GM12878 (cell line): ENCODE data around the gene SORBS1. TPM values are rescaled to one million over a fixed set of nuclear protein-coding genes. Genes with fewer than 3 reads are reported as not detected.

ENCODE experiments used
- ATAC-seq: fragments of 200-7000 bp; cut with Tn5 transposase; 3 replicates; pipeline ENCODE4 v1.9.1; 2020; ENCODE audit warnings: mild to moderate bottlenecking, moderate library complexity
- BruUV-seq: library from RNA; stranded (reverse); fragments of 400-500 nt; replicated peaks from 2 replicates; lab custom pipeline; 2021; lab: Mats Ljungman, UMichigan
- CTCF ChIA-PET: fragments of 300-600 bp; sonication (Branson Sonifier 250); formaldehyde crosslinking; extraction: SDS; loops from one replicate; lab custom pipeline; 2021; ENCODE audit warnings: inconsistent platforms; lab: Yijun Ruan, JAX
- POLR2A ChIA-PET: fragments of 350-600 bp; formaldehyde crosslinking; extraction: SDS; loops from one replicate; lab custom pipeline; 2021; ENCODE audit warnings: inconsistent platforms; lab: Charles Lee
- RAD21 ChIA-PET: fragments of 300-600 bp; sonication (Branson Sonifier 250); formaldehyde crosslinking; loops from one replicate; lab custom pipeline; 2023; ENCODE audit warnings: antibody characterized with exemption; ENCODE audit not compliant: unreplicated experiment; lab: Charles Lee
- SMC1A ChIA-PET: fragments of 300-600 bp; sonication (Branson Sonifier 250); formaldehyde crosslinking; loops from one replicate; lab custom pipeline; 2023; ENCODE audit not compliant: unreplicated experiment, uncharacterized antibody; lab: Charles Lee
- DNase-seq: peaks from one replicate; pipeline ENCODE4 v3.0.0-alpha.2; 2011; ENCODE audit warnings: low read depth, low spot score
- FAIRE-seq: peaks from 3 replicates; lab custom pipeline; 2011; peaks lifted over from hg19 to GRCh38; lab: Jason Lieb, UNC
- H2AFZ ChIP-seq: 2 replicates; pipeline ENCODE4 v1.6.0; 2011; ENCODE audit warnings: low read depth, low read length, control low read depth; ENCODE audit not compliant: control insufficient read depth
- H3K27ac ChIP-seq: 2 replicates; pipeline ENCODE4 v1.5.1; 2011; ENCODE audit warnings: control low read depth; ENCODE audit not compliant: control insufficient read depth, insufficient read depth
- H3K27me3 ChIP-seq, 2 experiments: replicated peaks in 1 of 2; 2 replicates each; pipeline versions ENCODE4 v1.6.0 to v1.6.1; 2011; ENCODE audit warnings: low read length in 1 of 2; ENCODE audit not compliant: control insufficient read depth in 2 of 2, insufficient read depth in 2 of 2
- H3K36me3 ChIP-seq, 2 experiments: 2 replicates each; pipeline ENCODE4 v1.5.1; 2011; ENCODE audit warnings: low read length in 1 of 2; ENCODE audit not compliant: control insufficient read depth in 2 of 2, insufficient read depth in 2 of 2
- H3K4me1 ChIP-seq: 2 replicates; pipeline ENCODE4 v1.6.1; 2011; ENCODE audit warnings: mild to moderate bottlenecking, low read length, moderate library complexity, mixed read lengths; ENCODE audit not compliant: control insufficient read depth, insufficient read depth
- H3K4me2 ChIP-seq: 2 replicates; pipeline ENCODE4 v1.6.0; 2011; ENCODE audit warnings: control low read depth; ENCODE audit not compliant: control insufficient read depth, insufficient read depth
- H3K4me3 ChIP-seq: fragments of 200-600 bp; sonication (generic); 2 replicates; pipeline ENCODE4 v1.5.1; 2016
- H3K79me2 ChIP-seq: 2 replicates; pipeline ENCODE4 v1.6.0; 2011; ENCODE audit warnings: low read length; ENCODE audit not compliant: control insufficient read depth, insufficient read depth
- H3K9ac ChIP-seq: 2 replicates; pipeline ENCODE4 v1.8.0; 2011; ENCODE audit warnings: low read length, control low read depth, mixed read lengths; ENCODE audit not compliant: control insufficient read depth, insufficient read depth
- H3K9me3 ChIP-seq: replicated peaks from 3 replicates; pipeline ENCODE4 v1.5.1; 2011; ENCODE audit warnings: mild to moderate bottlenecking, low read length; ENCODE audit not compliant: control insufficient read depth, insufficient read depth
- H4K20me1 ChIP-seq: 2 replicates; pipeline ENCODE4 v1.6.0; 2011; ENCODE audit not compliant: control insufficient read depth, insufficient read depth
- ATF2 ChIP-seq: IDR thresholded peaks from 2 replicates; pipeline ENCODE4 v1.6.1; 2012; ENCODE audit warnings: low read length, inconsistent platforms
- BCL3 ChIP-seq: IDR thresholded peaks from 2 replicates; pipeline ENCODE4 v1.6.1; 2011; ENCODE audit warnings: borderline replicate concordance, low read depth, mild to moderate bottlenecking, moderate library complexity, low read length; ENCODE audit not compliant: insufficient read depth, poor library complexity, severe bottlenecking
- EP300 ChIP-seq, 2 experiments: fragments of 150-350 bp in 1 of 2; IDR thresholded peaks; 2 replicates each; pipeline ENCODE4 v1.6.1; 2011 to 2012; ENCODE audit warnings: low read depth in 2 of 2, low read length in 2 of 2, borderline replicate concordance in 1 of 2, improper control_type of control experiment in 1 of 2, inconsistent platforms in 1 of 2; ENCODE audit not compliant: control insufficient read depth in 1 of 2
- GABPA ChIP-seq: IDR thresholded peaks from 2 replicates; pipeline ENCODE4 v1.6.1; 2014; ENCODE audit warnings: antibody characterized with exemption, low read depth, mild to moderate bottlenecking, inconsistent platforms
- NFIC ChIP-seq: IDR thresholded peaks from 2 replicates; pipeline ENCODE4 v1.6.1; 2012; ENCODE audit warnings: low read depth, mild to moderate bottlenecking, inconsistent platforms, low read length, moderate library complexity
- POLR2A ChIP-seq: IDR thresholded peaks from 2 replicates; pipeline ENCODE4 v1.6.1; 2011; ENCODE audit warnings: low read depth, mild to moderate bottlenecking, low read length
- SMC3 ChIP-seq: IDR thresholded peaks from 2 replicates; pipeline ENCODE4 v1.6.1; 2011; ENCODE audit warnings: low read length, improper control_type of control experiment, borderline replicate concordance
- SUPT20H ChIP-seq: IDR thresholded peaks from 2 replicates; pipeline ENCODE4 v1.6.1; 2011; ENCODE audit warnings: low read depth, mild to moderate bottlenecking, low read length, moderate library complexity, borderline replicate concordance; ENCODE audit not compliant: control insufficient read depth
- TAF1 ChIP-seq: IDR thresholded peaks from 2 replicates; pipeline ENCODE4 v1.6.1; 2011; ENCODE audit warnings: mild to moderate bottlenecking, low read depth, low read length, borderline replicate concordance
- TBL1XR1 ChIP-seq: IDR thresholded peaks from 2 replicates; pipeline ENCODE4 v1.6.1; 2012; ENCODE audit warnings: low read depth, low read length, improper control_type of control experiment
- ZBTB11 ChIP-seq: fragments of 450-650 bp; formaldehyde crosslinking; IDR thresholded peaks from 2 replicates; pipeline ENCODE4 v1.5.0; 2022; ENCODE audit warnings: mild to moderate bottlenecking, missing genetic modification characterization
- WGBS: methylation state at CpG from one replicate; pipeline ENCODE4 v1.1.6; 2016; ENCODE audit warnings: low lambda C conversion rate; ENCODE audit not compliant: insufficient replicate concordance, insufficient coverage; ENCODE audit errors: missing lambda C conversion rate; 5-methylcytosine and 5-hydroxymethylcytosine counted together
- in situ Hi-C: fragments of 300-500 bp; cut with MboI; formaldehyde crosslinking; loops from 9 replicates; pipeline ENCODE4 v1.14.3; 2018; ENCODE audit warnings: mixed read lengths
- intact Hi-C: fragments of 100-400 bp; cut with micrococcal nuclease; formaldehyde crosslinking; loops from one replicate; pipeline ENCODE4 v1.14.2; 2022; ENCODE audit not compliant: unreplicated experiment
- polyA plus RNA-seq, 11 experiments: library from polyadenylated mRNA; depleted of rRNA in 4 of 11; unstranded in 6 of 11; stranded (reverse) in 5 of 11; fragments of >200 nt; fragmentation: Nextera tagmentation in 4 of 11; fragmentation: Illumina TruSeq in 1 of 11; extraction: Ambion mirVana in 4 of 11; extraction: Trizol in 1 of 11; gene quantifications; 1 replicate in 1 of 11; 2 replicates in 10 of 11; pipeline versions ENCODE4 v1.2.1 to v1.2.3, GENCODE V29; 2011 to 2016; ENCODE audit warnings: inconsistent platforms in 2 of 11, missing spikeins in 2 of 11, low read depth in 1 of 11
- total RNA-seq, 4 experiments: library from RNA; depleted of rRNA in 3 of 4; stranded (reverse); fragments of >200 nt in 3 of 4; fragmentation: Illumina TruSeq in 1 of 4; extraction: Trizol in 1 of 4; gene quantifications; 2 replicates each; pipeline versions ENCODE4 v1.2.1 to v1.2.3, GENCODE V29; 2013 to 2021

Gene SORBS1
- total and polyA plus RNA-seq, 10 of the 15 experiments (the other 5 are each of a cell fraction or from before 2014, with no cell fraction given): 0.13 to 0.75 (median 0.39) TPM

- Histone ChIP-seq H3K9me3 (no peaks in the 10 kb centered on the region; the same call in 2 of the 3 replicates), H3K4me2 (no peak overlapping the region), H2AFZ (no peak overlapping the region), H3K27me3 (peaks cover 0 to 2% of the 10 kb centered on the region in 2 experiments; a peak in 1 of 4 replicates), H3K27ac (no peak overlapping the region), H3K79me2 (no peaks in the 10 kb centered on the region), H3K9ac (no peak overlapping the region)
- CTCF ChIA-PET: no interaction called here
- SMC1A ChIA-PET: no interaction called here
- intact Hi-C loops: no loop called here
- DNase-seq: no peak
- BruUV-seq: no TSS peak
- 77% methylated on average over 6 of the region's 6 CpGs for WGBS
- TF ChIP-seq ATF2 (no peak), TAF1 (no peak), BCL3 (no peak), NFIC (no peak), EP300 (IDR thresholded peaks at IDR 0.05; ENCODE audit: borderline replicate concordance in 1 of 2, control insufficient read depth in 1 of 2, low read depth in 2 of 2, low read length in 2 of 2) (no peak), SUPT20H (no peak), POLR2A (no peak), SMC3 (no peak), TBL1XR1 (no peak), GABPA (no peak), ZBTB11 (no peak)
- TF ChIP-seq, all 136 proteins: peak for 0
- FAIRE-seq (no peak), ATAC-seq (no peak)
- Histone ChIP-seq H3K4me3 (no peak overlapping the region), H3K4me1 (no peaks in the 10 kb centered on the region), H4K20me1 (no peaks in the 10 kb centered on the region), H3K36me3 (no peaks in the 10 kb centered on the region)
- RAD21 ChIA-PET: no interaction called here
- POLR2A ChIA-PET: no interaction called here
- in situ Hi-C loops: no loop called here
These were observed 27.6 kb downstream of the SORBS1 start for GRCh38 chr10:95533590-95533989.
